Stimulated activated CD4-positive, alpha-beta T cell treated with anti-CD3 and anti-CD28 coated beads, Interleukin-1b, Interleukin-23, amount 100 ng/mL, for 24 hours (primary cell): ENCODE measurements around the gene ABCC1.

Experiments used
- DNase-seq, 4 experiments: peaks; one replicate each; pipeline ENCODE4 v3.0.0-alpha.2; 2020; ENCODE audit warnings: low read depth in 4 of 4, low spot score in 1 of 4

The ABCC1 gene

DNA sequence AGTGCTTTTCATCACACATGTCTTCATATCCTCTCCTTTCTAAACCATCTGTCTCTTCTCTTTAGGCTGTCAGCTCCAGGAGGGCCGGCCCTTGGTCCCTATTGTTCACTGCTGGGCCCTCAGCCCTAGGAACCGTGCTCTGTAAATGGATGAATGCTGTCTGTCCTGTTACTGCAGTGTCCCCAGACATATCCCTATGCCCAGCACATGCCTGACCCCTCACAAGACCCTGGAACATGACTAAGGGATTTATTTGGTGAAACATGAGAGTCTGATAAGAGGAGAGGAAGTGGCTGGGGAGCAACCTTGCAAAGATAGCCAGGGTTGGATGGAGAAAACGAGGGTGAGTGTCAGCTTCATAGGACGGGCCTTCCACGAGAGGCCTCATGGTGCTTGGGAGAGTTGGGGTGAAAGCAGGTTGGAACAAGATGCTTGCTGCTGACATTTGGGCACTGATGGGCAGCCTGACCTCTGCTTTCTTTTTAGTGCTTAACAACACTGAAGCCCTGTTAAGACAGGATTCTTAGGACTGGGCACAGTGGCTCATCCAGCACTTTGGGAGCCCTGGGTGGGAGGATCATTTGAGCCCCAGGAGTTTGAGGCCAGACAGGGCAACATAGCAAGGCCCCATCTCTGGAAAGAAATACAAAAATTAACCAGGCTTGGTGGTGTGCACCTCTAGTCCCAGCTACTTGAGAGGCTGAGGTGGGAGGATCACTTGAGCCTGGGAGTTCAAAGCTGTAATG is 39.0 kb downstream of the ABCC1 start:
- DNase-seq, result no peak

GRCh38 chr16:15990902-15991301 is 41.5 kb downstream of the ABCC1 start:
- DNase-seq, result no peak

DNA sequence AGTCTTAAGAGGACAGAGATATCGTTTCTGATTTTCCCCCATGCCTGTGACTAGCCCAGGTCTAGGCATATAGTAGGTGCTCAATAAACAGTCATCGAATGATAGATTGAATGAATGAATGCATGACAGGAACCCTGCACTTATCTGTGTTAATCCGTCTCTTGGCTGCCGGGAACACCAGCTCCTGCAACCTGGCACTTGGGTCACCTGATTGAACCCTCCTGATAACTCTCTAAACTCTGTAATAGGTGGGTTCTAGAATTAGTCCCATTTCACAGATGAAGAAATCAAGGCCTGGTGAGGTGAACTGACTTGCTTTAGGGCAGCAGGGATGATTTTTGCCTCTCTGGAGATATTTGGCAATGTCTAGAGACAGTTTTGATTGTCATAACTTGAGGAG is 43.7 kb downstream of the ABCC1 start:
- no peak for DNase-seq

GRCh38 chr16:15993541-15993940 is 44.1 kb downstream of the ABCC1 start:
- no peak for DNase-seq

GRCh38 chr16:15993946-15994665 is 44.7 kb downstream of the ABCC1 start:
- no peak for DNase-seq

- DNase-seq, result no peak
Observed at GRCh38 chr16:15996432-15997109, 47.2 kb downstream of the ABCC1 start.

DNA sequence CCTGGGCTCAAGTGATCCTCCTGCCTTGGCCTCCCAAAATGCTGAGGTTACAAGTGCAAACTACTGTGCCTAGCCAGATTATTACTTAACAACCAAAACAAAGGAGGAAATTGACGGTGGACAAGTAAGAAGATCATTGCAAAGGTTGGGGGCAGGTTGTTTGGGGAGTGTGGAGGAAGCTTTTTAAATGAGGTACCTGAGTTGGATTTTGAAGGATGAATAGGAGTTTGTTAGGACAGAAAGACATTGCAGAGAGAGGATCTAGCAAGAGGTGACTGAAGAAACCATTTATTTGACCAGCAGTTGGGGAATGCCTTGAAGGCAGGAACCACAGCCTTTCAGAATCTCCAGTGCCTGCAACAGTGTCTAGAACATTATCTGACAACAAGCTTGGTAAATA is 51.3 kb downstream of the ABCC1 start:
- no peak for DNase-seq

- DNase-seq, result no peak
Observed at GRCh38 chr16:16001596-16002255, 52.3 kb downstream of the ABCC1 start.

GRCh38 chr16:16003719-16004313 is 54.4 kb downstream of the ABCC1 start:
- DNase-seq, result no peak

DNA sequence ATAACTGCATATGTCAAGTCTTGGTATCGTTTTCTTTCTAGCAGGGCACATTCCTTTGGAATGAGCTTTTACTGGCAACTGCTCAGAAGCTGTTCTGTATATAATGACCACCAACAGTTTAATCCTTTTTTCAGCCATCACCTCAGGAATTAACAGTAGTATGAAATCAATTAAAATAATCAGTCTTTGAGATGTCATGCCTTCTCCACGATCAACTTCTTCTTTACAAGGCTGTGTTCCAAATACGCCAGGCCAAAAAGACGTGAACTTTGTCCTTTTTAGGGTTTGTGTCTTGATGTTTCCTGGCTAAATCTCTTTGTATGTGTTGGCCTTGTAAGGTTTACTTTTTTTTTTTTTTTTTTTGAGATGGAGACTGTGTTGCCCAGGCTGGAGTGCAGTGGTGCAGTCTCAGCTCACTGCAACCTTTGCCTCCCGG is 54.9 kb downstream of the ABCC1 start:
- DNase-seq, result no peak

- DNase-seq, result no peak
Observed at GRCh38 chr16:16005721-16006120, 56.3 kb downstream of the ABCC1 start.

- DNase-seq, result no peak
Observed at GRCh38 chr16:16006650-16007049, 57.2 kb downstream of the ABCC1 start.

DNA sequence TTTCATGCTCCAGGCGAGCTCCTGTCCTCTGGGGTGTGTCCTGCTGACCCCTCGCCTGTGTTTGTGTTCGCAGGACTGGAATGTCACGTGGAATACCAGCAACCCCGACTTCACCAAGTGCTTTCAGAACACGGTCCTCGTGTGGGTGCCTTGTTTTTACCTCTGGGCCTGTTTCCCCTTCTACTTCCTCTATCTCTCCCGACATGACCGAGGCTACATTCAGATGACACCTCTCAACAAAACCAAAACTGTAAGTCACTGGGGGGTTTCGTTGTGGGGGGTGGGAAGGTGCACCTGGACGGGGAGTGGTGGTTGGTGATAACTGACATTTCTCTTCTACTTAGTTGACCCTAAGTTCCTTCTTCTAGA is 58.3 kb downstream of the ABCC1 start:
- DNase-seq, result no peak

DNA sequence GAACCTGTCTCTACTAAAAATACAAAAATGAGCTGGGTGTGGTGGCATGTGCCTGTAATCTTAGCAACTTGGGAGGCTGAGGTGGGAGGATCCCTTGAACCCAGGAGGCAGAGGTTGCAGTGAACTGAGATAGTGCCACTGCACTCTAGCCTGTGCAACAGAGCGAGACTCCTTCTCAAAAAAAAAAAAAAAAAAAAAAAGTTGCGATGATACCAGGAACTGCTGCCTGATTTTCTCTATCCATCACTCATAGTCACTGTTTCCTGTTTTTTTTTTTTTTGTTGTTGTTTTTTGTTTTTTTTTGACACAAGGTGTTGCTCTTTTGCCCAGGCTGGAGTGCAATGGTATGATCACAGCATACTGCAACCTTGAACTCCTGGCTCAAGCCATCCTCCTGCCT is 59.2 kb downstream of the ABCC1 start:
- no peak for DNase-seq

GRCh38 chr16:16009401-16009800 is 60.0 kb downstream of the ABCC1 start:
- no peak for DNase-seq

DNA sequence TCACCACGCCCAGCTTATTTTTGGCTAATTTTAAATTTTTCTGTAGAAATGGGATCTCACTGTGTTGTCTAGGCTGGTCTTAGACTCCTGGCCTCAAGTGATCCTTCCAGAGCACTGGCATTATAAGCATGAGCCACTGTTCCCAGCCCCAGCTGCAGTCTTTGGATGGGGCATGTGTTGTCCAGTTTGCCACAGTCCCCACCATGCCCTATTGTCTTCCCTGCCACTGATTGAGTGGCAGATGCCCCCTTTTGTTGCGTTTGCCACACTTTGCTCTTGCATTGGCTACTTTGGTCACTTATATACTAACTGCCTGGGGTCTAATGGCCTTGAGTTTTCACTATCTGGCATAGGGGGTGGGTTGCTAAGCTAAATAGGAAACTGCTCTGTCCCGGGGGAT is 60.8 kb downstream of the ABCC1 start:
- no peak for DNase-seq

- no peak for DNase-seq
Observed at GRCh38 chr16:16012144-16012543, 62.7 kb downstream of the ABCC1 start.

- no peak for DNase-seq
Observed at GRCh38 chr16:16013812-16014211, 64.4 kb downstream of the ABCC1 start.

- DNase-seq, result no peak
Observed at GRCh38 chr16:16014329-16015224, 65.2 kb downstream of the ABCC1 start.

DNA sequence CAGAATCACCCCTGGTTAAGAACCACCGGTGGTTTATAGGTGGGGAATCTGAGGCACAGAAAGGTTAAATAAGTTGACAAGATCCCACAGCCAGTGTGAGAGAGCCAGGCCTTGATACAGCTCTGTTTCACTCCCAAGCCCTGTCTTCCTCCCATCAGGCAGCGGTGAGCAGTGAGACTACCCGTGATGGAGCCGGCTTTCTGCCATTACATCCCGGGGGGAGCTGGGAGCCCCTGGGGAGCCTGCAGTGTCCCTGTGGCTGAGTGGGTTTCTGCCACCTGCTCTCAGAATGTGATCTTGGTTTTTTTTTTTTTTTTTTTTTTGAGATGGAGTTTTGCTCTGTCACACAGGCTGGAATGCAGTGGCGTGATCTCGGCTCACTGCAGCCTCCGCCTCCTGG is 66.4 kb downstream of the ABCC1 start:
- DNase-seq, result no peak
